Endodermal cell (in vitro differentiated cells): ENCODE data around the gene LOXHD1. TPM values are rescaled to one million over a fixed set of nuclear protein-coding genes. Genes with fewer than 3 reads are reported as not detected.

Experiments used
- DNase-seq: peaks from one replicate; pipeline ENCODE4 v3.0.0-alpha.2; 2017
- H3K27ac ChIP-seq: 2 replicates; pipeline ENCODE4 v1.5.1; 2013; ENCODE audit warnings: mild to moderate bottlenecking, low read depth, low read length, moderate library complexity
- H3K27me3 ChIP-seq: 2 replicates; pipeline ENCODE4 v1.6.1; 2013; ENCODE audit warnings: mild to moderate bottlenecking, low read length, moderate library complexity; ENCODE audit not compliant: insufficient read depth, control insufficient read depth, poor library complexity, severe bottlenecking
- H3K36me3 ChIP-seq: 2 replicates; pipeline ENCODE4 v1.7.0; 2013; ENCODE audit warnings: mild to moderate bottlenecking, low read length, moderate library complexity; ENCODE audit not compliant: control insufficient read depth, insufficient read depth
- H3K4me1 ChIP-seq: one replicate; pipeline ENCODE4 v1.7.0; 2013; ENCODE audit warnings: low read length; ENCODE audit not compliant: control insufficient read depth, insufficient read depth
- H3K4me3 ChIP-seq: 2 replicates; pipeline ENCODE4 v1.5.1; 2013; ENCODE audit warnings: mild to moderate bottlenecking, low read length, moderate library complexity
- H3K9ac ChIP-seq: 2 replicates; pipeline ENCODE4 v1.6.1; 2013; ENCODE audit warnings: mild to moderate bottlenecking, low read length, moderate library complexity; ENCODE audit not compliant: poor library complexity, severe bottlenecking; ENCODE audit errors: extremely low read depth
- H3K9me3 ChIP-seq: 2 replicates; pipeline ENCODE4 v1.6.1; 2013; ENCODE audit warnings: mild to moderate bottlenecking, low read length, moderate library complexity; ENCODE audit not compliant: control insufficient read depth
- H3K27ac Mint-ChIP-seq: 2 replicates; pipeline ENCODE4 v1.8.0; 2020; ENCODE audit warnings: mixed read lengths
- H3K27me3 Mint-ChIP-seq: 2 replicates; pipeline ENCODE4 v1.8.0; 2021; ENCODE audit warnings: mild to moderate bottlenecking, mixed read lengths; ENCODE audit not compliant: insufficient read depth
- H3K36me3 Mint-ChIP-seq: 2 replicates; pipeline ENCODE4 v1.8.0; 2020; ENCODE audit warnings: low read depth, mixed read lengths
- H3K4me1 Mint-ChIP-seq: 2 replicates; pipeline ENCODE4 v1.8.0; 2020; ENCODE audit warnings: mixed read lengths
- H3K4me3 Mint-ChIP-seq: 2 replicates; pipeline ENCODE4 v1.8.0; 2020; ENCODE audit warnings: mild to moderate bottlenecking, moderate library complexity, mixed read lengths
- H3K9me3 Mint-ChIP-seq: 2 replicates; pipeline ENCODE4 v1.8.0; 2020; ENCODE audit warnings: mild to moderate bottlenecking, mixed read lengths
- CTCF ChIP-seq: fragments of 200-600 bp; sonication (generic); conservative IDR thresholded peaks from 2 replicates; pipeline ENCODE4 v1.5.0; 2021; ENCODE audit warnings: antibody characterized with exemption, mild to moderate bottlenecking
- WGBS, 2 experiments: methylation state at CpG; one replicate each; pipeline versions ENCODE4 v1.1.5 to v1.1.7; 2013; ENCODE audit warnings: missing lambda C conversion rate in 2 of 2, mixed read lengths in 1 of 2; ENCODE audit not compliant: insufficient coverage in 1 of 2, insufficient read length in 1 of 2; 5-methylcytosine and 5-hydroxymethylcytosine counted together
- total RNA-seq, 2 donors: library from RNA; stranded (reverse); fragmentation: NEBNext Ultra II Directional in 1 of 2; extraction: Animal tissue kit (Norgen Biotek cat#: 25700) in 1 of 2; gene quantifications; 2 replicates in 1 of 2; 3 replicates in 1 of 2; pipeline ENCODE4 v1.2.1, GENCODE V29; 2021

The LOXHD1 gene
- total RNA-seq, 2 donors from 2014 or later: 2.1 TPM; not detected in 1

- Mint-ChIP-seq H3K4me1 (peaks cover 11% of the 10 kb centered on the region), H3K27me3 (peaks cover 3% of the 10 kb centered on the region), H3K27ac (no peak overlapping the region), H3K9me3 (no peaks in the 10 kb centered on the region), H3K36me3 (no peaks in the 10 kb centered on the region), H3K4me3 (no peak overlapping the region)
- no peak for DNase-seq
- no CpG with 5 or more reads among the region's 1 CpG for WGBS, 2 experiments
- Histone ChIP-seq H3K27ac (no peak overlapping the region), H3K4me1 (no peaks in the 10 kb centered on the region), H3K9me3 (no peaks in the 10 kb centered on the region), H3K27me3 (no peaks in the 10 kb centered on the region), H3K4me3 (no peak overlapping the region), H3K9ac (no peak overlapping the region), H3K36me3 (no peaks in the 10 kb centered on the region)
- TF ChIP-seq CTCF: no peak
Observed at GRCh38 chr18:46449499-46449898, 207.5 kb downstream of the LOXHD1 start.

GRCh38 chr18:46449033-46449432, 208.0 kb downstream of the LOXHD1 start:
- Histone ChIP-seq H3K36me3 (no peaks in the 10 kb centered on the region), H3K27me3 (no peaks in the 10 kb centered on the region), H3K9ac (no peak overlapping the region), H3K27ac (no peak overlapping the region), H3K4me3 (no peak overlapping the region), H3K4me1 (no peaks in the 10 kb centered on the region), H3K9me3 (no peaks in the 10 kb centered on the region)
- H3K4me1 Mint-ChIP-seq: peaks cover 11% of the 10 kb centered on the region
- H3K27ac Mint-ChIP-seq: no peak overlapping the region
- no peak overlapping the region for H3K4me3 Mint-ChIP-seq
- H3K9me3 Mint-ChIP-seq: no peaks in the 10 kb centered on the region
- DNase-seq: peak; percentile 10
- H3K36me3 Mint-ChIP-seq: no peaks in the 10 kb centered on the region
- 100% methylated on average over 1 of the region's 2 CpGs for WGBS, 2 experiments
- no peak for TF ChIP-seq CTCF
- peaks cover 3% of the 10 kb centered on the region for H3K27me3 Mint-ChIP-seq

GRCh38 chr18:46448347-46448746, 208.7 kb downstream of the LOXHD1 start:
- no peaks in the 10 kb centered on the region for H3K36me3 Mint-ChIP-seq
- H3K27me3 ChIP-seq: no peaks in the 10 kb centered on the region
- no peak overlapping the region for H3K27ac Mint-ChIP-seq
- no peaks in the 10 kb centered on the region for H3K4me1 ChIP-seq
- H3K36me3 ChIP-seq: no peaks in the 10 kb centered on the region
- no peak for TF ChIP-seq CTCF
- peaks cover 3% of the 10 kb centered on the region for H3K27me3 Mint-ChIP-seq
- no peaks in the 10 kb centered on the region for H3K9me3 Mint-ChIP-seq
- H3K4me3 Mint-ChIP-seq: no peak overlapping the region
- peaks cover 11% of the 10 kb centered on the region for H3K4me1 Mint-ChIP-seq
- H3K9me3 ChIP-seq: no peaks in the 10 kb centered on the region
- peak; percentile 86 for DNase-seq
- no peak overlapping the region for H3K27ac ChIP-seq
- no peak overlapping the region for H3K4me3 ChIP-seq
- H3K9ac ChIP-seq: no peak overlapping the region
- WGBS, 2 experiments: 38 to 65% methylated on average over 3 to 4 of the region's 4 CpGs
